ENCODE data around the gene SH3BP5.

SH3BP5 gene

GRCh38 chr3:15272426-15273196 lies 59.8 kb downstream of the SH3BP5 start:
- H3K4me3 Mint-ChIP-seq: peak overlapping the region; percentile 82
- peaks cover 3% of the 10 kb centered on the region for H3K9me3 Mint-ChIP-seq
- H3K4me1 Mint-ChIP-seq (ENCODE audit: low read depth): peaks cover 75% of the 10 kb centered on the region

DNA sequence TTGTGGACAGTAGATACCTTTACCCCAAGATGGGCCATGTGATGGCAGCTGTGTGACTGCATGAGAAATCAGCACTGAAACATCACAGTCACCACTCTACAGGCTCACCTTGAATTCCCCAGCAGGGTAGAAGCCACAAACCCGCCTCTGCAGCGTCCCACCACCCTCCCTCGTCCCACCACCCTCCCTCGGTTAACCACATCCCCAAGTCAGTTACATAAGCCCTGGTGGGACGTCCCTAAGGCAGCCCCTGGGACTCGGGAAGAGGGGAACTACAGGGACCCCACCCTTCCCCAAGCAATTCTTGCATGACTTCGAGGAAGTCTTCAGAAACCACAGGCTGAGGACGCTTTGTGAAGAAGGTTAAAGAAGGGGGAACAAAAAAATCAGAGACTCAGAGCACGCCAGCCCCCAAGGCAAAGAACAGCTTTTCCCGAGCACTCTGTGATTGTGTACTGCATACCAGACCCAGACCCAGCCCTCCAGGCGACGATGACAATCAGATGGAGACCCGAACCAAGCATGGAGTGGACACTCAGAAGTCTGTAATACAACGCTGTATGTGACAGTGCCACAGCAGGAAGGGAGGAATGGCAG lies 60.5 kb downstream of the SH3BP5 start:
- peaks cover 3% of the 10 kb centered on the region for H3K9me3 Mint-ChIP-seq
- H3K4me3 Mint-ChIP-seq: peak overlapping the region; percentile 82
- H3K27ac Mint-ChIP-seq: peak overlapping the region; percentile 94
- peaks cover 78% of the 10 kb centered on the region for H3K4me1 Mint-ChIP-seq (ENCODE audit: low read depth)
- peaks cover 48% of the 10 kb centered on the region for H3K36me3 Mint-ChIP-seq (ENCODE audit: low read depth)
- H3K27me3 Mint-ChIP-seq (ENCODE audit: low read depth): no peaks in the 10 kb centered on the region

More at GRCh38 chr3:15272426-15273196, 59.8 kb downstream of the SH3BP5 start:
- Mint-ChIP-seq H3K27me3 (ENCODE audit: low read depth) (no peaks in the 10 kb centered on the region), H3K36me3 (ENCODE audit: low read depth) (peaks cover 50% of the 10 kb centered on the region), H3K27ac (peak overlapping the region; percentile 94)

DNA sequence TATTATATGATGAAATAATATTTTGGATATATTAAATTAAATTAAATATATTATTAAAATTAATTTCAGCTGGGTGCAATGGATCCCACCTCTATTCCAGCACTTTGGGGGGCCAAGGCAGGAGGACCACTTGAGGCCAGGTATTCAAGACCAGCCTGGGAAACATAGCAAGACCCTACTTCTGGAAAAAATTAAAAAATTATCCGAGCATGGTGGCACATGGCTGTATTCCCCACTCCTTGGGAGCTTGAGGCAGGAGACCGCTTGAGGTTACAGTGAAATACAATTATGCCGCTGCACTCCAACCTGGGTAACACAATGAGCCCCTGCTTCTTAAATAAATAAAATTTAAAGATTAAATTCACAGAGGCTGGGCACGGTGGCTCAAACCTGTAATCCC lies 61.4 kb downstream of the SH3BP5 start:
- peaks cover 3% of the 10 kb centered on the region for H3K9me3 Mint-ChIP-seq
- H3K4me1 Mint-ChIP-seq (ENCODE audit: low read depth): peaks cover 79% of the 10 kb centered on the region
- no peaks in the 10 kb centered on the region for H3K27me3 Mint-ChIP-seq (ENCODE audit: low read depth)
- no peak overlapping the region for H3K27ac Mint-ChIP-seq
- H3K4me3 Mint-ChIP-seq: peak overlapping the region; percentile 82
- H3K36me3 Mint-ChIP-seq (ENCODE audit: low read depth): peaks cover 48% of the 10 kb centered on the region

GRCh38 chr3:15269091-15269989 lies 63.0 kb downstream of the SH3BP5 start:
- peaks cover 39% of the 10 kb centered on the region for H3K36me3 Mint-ChIP-seq (ENCODE audit: low read depth)
- H3K27ac Mint-ChIP-seq: peak overlapping the region; percentile 89
- H3K27me3 Mint-ChIP-seq (ENCODE audit: low read depth): no peaks in the 10 kb centered on the region
- H3K4me1 Mint-ChIP-seq (ENCODE audit: low read depth): peaks cover 75% of the 10 kb centered on the region
- H3K4me3 Mint-ChIP-seq: peak overlapping the region; percentile 69
- H3K9me3 Mint-ChIP-seq: no peaks in the 10 kb centered on the region

- Mint-ChIP-seq H3K4me1 (ENCODE audit: low read depth) (peaks cover 66% of the 10 kb centered on the region), H3K4me3 (no peak overlapping the region), H3K27ac (peak overlapping the region; percentile 57), H3K27me3 (ENCODE audit: low read depth) (no peaks in the 10 kb centered on the region), H3K9me3 (no peaks in the 10 kb centered on the region), H3K36me3 (ENCODE audit: low read depth) (peaks cover 28% of the 10 kb centered on the region)
Observed at GRCh38 chr3:15268033-15268631, 64.3 kb downstream of the SH3BP5 start.

GRCh38 chr3:15267502-15267901 lies 64.9 kb downstream of the SH3BP5 start:
- Mint-ChIP-seq H3K27ac (peak overlapping the region; percentile 57), H3K36me3 (ENCODE audit: low read depth) (peaks cover 28% of the 10 kb centered on the region), H3K9me3 (no peaks in the 10 kb centered on the region), H3K27me3 (ENCODE audit: low read depth) (no peaks in the 10 kb centered on the region), H3K4me3 (no peak overlapping the region), H3K4me1 (ENCODE audit: low read depth) (peaks cover 60% of the 10 kb centered on the region)

GRCh38 chr3:15266510-15267376 lies 65.6 kb downstream of the SH3BP5 start:
- Mint-ChIP-seq H3K9me3 (no peaks in the 10 kb centered on the region), H3K36me3 (ENCODE audit: low read depth) (peaks cover 24% of the 10 kb centered on the region), H3K4me1 (ENCODE audit: low read depth) (peaks cover 52% of the 10 kb centered on the region), H3K27ac (no peak overlapping the region), H3K4me3 (no peak overlapping the region), H3K27me3 (ENCODE audit: low read depth) (no peaks in the 10 kb centered on the region)

- Mint-ChIP-seq H3K4me1 (ENCODE audit: low read depth) (peaks cover 56% of the 10 kb centered on the region), H3K36me3 (ENCODE audit: low read depth) (peaks cover 30% of the 10 kb centered on the region), H3K9me3 (no peaks in the 10 kb centered on the region), H3K27me3 (ENCODE audit: low read depth) (no peaks in the 10 kb centered on the region), H3K27ac (peak overlapping the region; percentile 50), H3K4me3 (no peak overlapping the region)
Observed at GRCh38 chr3:15265655-15266509, 66.5 kb downstream of the SH3BP5 start.

DNA sequence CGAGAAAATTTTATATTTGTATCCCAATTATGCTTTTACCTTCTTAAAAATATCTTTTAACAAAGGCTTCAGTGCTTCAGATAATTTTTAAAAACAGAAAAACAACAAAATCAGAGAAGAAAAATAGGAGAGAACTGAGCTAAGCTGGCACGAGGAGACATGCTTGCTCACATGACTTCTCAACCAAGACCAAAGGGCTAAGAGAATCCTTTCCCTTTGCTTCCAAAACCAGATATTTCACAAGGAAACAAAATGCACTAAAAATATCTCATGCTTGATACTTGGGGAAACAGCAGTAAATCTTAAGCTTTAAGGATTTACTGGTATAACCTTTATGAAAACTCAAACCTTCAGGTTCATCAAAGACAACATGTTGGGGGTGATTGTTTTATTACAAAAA lies 67.9 kb downstream of the SH3BP5 start:
- H3K4me3 Mint-ChIP-seq: no peak overlapping the region

DNA sequence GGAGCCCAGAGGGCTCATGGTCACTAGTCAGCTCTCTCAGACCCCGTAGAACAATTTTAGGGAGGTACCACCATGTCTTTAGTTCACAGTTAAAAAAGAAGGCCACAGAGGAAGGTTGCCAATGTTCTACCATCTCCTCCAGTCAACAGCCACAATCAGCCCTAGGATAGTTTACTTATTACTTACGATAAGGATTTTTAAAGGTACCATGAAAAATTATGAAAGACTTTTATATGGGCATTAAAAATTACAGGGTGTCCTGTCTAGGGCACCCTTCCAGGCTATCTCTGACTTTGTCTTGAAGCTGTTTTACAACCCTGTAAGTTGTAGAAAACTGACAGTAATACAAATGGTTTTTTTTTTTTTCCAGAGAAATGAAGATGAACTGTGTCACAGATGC lies 68.5 kb downstream of the SH3BP5 start:
- Mint-ChIP-seq H3K36me3 (ENCODE audit: low read depth) (peaks cover 39% of the 10 kb centered on the region), H3K27ac (no peak overlapping the region), H3K4me3 (no peak overlapping the region), H3K27me3 (ENCODE audit: low read depth) (no peaks in the 10 kb centered on the region), H3K9me3 (no peaks in the 10 kb centered on the region), H3K4me1 (ENCODE audit: low read depth) (peaks cover 43% of the 10 kb centered on the region)

More for the DNA sequence above, 67.9 kb downstream of the SH3BP5 start:
- peaks cover 48% of the 10 kb centered on the region for H3K4me1 Mint-ChIP-seq (ENCODE audit: low read depth)
- H3K27ac Mint-ChIP-seq: no peak overlapping the region
- peaks cover 40% of the 10 kb centered on the region for H3K36me3 Mint-ChIP-seq (ENCODE audit: low read depth)
- no peaks in the 10 kb centered on the region for H3K9me3 Mint-ChIP-seq
- H3K27me3 Mint-ChIP-seq (ENCODE audit: low read depth): no peaks in the 10 kb centered on the region

DNA sequence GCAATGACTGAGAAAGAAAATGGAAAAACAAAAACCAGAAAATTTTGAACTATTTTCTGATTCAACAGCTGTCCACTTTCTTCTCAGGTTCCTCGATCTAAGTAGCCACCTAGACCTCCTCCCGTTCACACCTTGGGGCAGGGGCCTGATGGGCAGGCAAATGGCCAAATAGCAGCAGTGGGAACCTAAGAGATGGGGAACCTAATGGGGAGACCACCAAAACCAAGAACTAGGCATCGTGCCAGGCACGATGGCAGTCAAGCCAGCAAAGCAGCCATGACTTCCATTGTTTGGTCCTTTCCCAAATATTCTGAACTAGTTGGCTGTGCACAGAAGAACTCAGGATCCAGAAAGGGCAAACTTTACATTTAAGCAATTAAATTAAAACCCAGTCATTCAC lies 69.3 kb downstream of the SH3BP5 start:
- Mint-ChIP-seq H3K27me3 (ENCODE audit: low read depth) (no peaks in the 10 kb centered on the region), H3K27ac (no peak overlapping the region), H3K4me1 (ENCODE audit: low read depth) (peaks cover 38% of the 10 kb centered on the region), H3K36me3 (ENCODE audit: low read depth) (peaks cover 42% of the 10 kb centered on the region), H3K4me3 (no peak overlapping the region), H3K9me3 (no peaks in the 10 kb centered on the region)

- H3K4me1 Mint-ChIP-seq (ENCODE audit: low read depth): peaks cover 28% of the 10 kb centered on the region
- H3K9me3 Mint-ChIP-seq: no peaks in the 10 kb centered on the region
- no peak overlapping the region for H3K4me3 Mint-ChIP-seq
- peaks cover 48% of the 10 kb centered on the region for H3K36me3 Mint-ChIP-seq (ENCODE audit: low read depth)
- no peak overlapping the region for H3K27ac Mint-ChIP-seq
- H3K27me3 Mint-ChIP-seq (ENCODE audit: low read depth): no peaks in the 10 kb centered on the region
Observed at GRCh38 chr3:15262021-15262420, 70.4 kb downstream of the SH3BP5 start.

GRCh38 chr3:15261274-15261673 lies 71.1 kb downstream of the SH3BP5 start:
- Mint-ChIP-seq H3K27ac (no peak overlapping the region), H3K36me3 (ENCODE audit: low read depth) (peaks cover 49% of the 10 kb centered on the region), H3K9me3 (no peaks in the 10 kb centered on the region), H3K27me3 (ENCODE audit: low read depth) (no peaks in the 10 kb centered on the region), H3K4me1 (ENCODE audit: low read depth) (peaks cover 23% of the 10 kb centered on the region), H3K4me3 (no peak overlapping the region)

Data from T-helper 1 cell treated with Interleukin-12 subunit alpha and Interleukin-12 subunit beta and Interleukin-4 antibody, amounts not matched to agents 30 μg/mL and 1 μg/mL, for 36 hours (primary cell).